Hepatocyte (in vitro differentiated cells): ENCODE results near the gene PTPN9.

Source experiments
- CTCF ChIP-seq: fragments of 200-600 bp; sonication (generic); IDR thresholded peaks from 2 replicates; pipeline ENCODE4 v1.5.1; 2016; ENCODE audit warnings: antibody characterized with exemption, mild to moderate bottlenecking; ENCODE audit not compliant: poor library complexity
- EZH2 ChIP-seq: fragments of 200-600 bp; sonication (generic); IDR thresholded peaks from 2 replicates; pipeline ENCODE4 v1.6.1; 2016; ENCODE audit warnings: antibody characterized with exemption, mild to moderate bottlenecking, borderline replicate concordance
- EZH2phosphoT487 ChIP-seq: fragments of 200-600 bp; sonication (generic); IDR thresholded peaks from one replicate; pipeline ENCODE4 v1.6.1; 2018; ENCODE audit warnings: antibody characterized with exemption, mild to moderate bottlenecking, low read depth, moderate library complexity; ENCODE audit not compliant: unreplicated experiment, severe bottlenecking

- TF ChIP-seq CTCF (no peak), EZH2phosphoT487 (no peak), EZH2 (no peak)
Observed at GRCh38 chr15:75531041-75531450, 48.1 kb downstream of the PTPN9 start.
